ENCODE measurements around the gene OSBPL6. TPM values are rescaled to one million over a fixed set of nuclear protein-coding genes. Genes with fewer than 3 reads are reported as not detected.

Gene OSBPL6
- total and polyA plus RNA-seq, 9 of the 15 experiments (the other 6 are each of a cell fraction or from before 2014, with no cell fraction given): 3.4 to 12.7 (median 9.3) TPM

GRCh38 chr2:178404368-178404767, 210.1 kb downstream of the OSBPL6 start (continued):
- 0 out of 2 replicates have a peak, but pooled peaks have one; percentile 9 for TF ChIP-seq VEZF1 (CRISPR knock-in tag; IDR thresholded peaks at IDR 0.05)
- TF ChIP-seq HMBOX1 (IDR thresholded peaks at IDR 0.05): peak; percentile 65; the same call in 1 of the 2 replicates
- TF ChIP-seq OTX1 (CRISPR knock-in tag; IDR thresholded peaks at IDR 0.05): no peak
- TF ChIP-seq ZNF24 (IDR thresholded peaks at IDR 0.05): no peak
- no peak for TF ChIP-seq IRF9 (tag; IDR thresholded peaks at IDR 0.05)
- peak; percentile 35; the same call in 1 of the 2 replicates for TF ChIP-seq EHMT2 (IDR thresholded peaks at IDR 0.05)
- TF ChIP-seq POLR2B (IDR thresholded peaks at IDR 0.05; ENCODE audit: low read depth, partially characterized antibody): no peak
- TF ChIP-seq CHD7 (IDR thresholded peaks at IDR 0.05; ENCODE audit: low read depth, low read length): no peak
- no peak for TF ChIP-seq HIVEP1 (CRISPR knock-in tag; IDR thresholded peaks at IDR 0.05)
- 0 out of 4 replicates have a peak, but pooled peaks of 1 of the 2 experiments have one; percentile 22 for TF ChIP-seq MNT (conservative IDR thresholded peaks at IDR 0.05)
- 0 out of 2 replicates have a peak, but pooled peaks have one; percentile 45 for TF ChIP-seq ARID1B (IDR thresholded peaks at IDR 0.05)
